Astrocyte of the cerebellum (primary cell): ENCODE data around the gene SLC47A2.

Source experiments
- DNase-seq: peaks from one replicate; pipeline ENCODE4 v3.0.0-alpha.2; 2011; ENCODE audit warnings: low read depth
- H3K4me3 ChIP-seq: 2 replicates; pipeline ENCODE4 v1.5.1; 2011; ENCODE audit warnings: mild to moderate bottlenecking, low read depth, low read length, moderate library complexity
- CTCF ChIP-seq: IDR thresholded peaks from 2 replicates; pipeline ENCODE4 v1.5.1; 2012; ENCODE audit warnings: low read length, low read depth, moderate library complexity, mild to moderate bottlenecking; ENCODE audit errors: missing control alignments
- in situ Hi-C: cut with HindIII; loops from 2 replicates; pipeline ENCODE4 v1.10.0; 2017; ENCODE audit warnings: low sequenced_read_pairs

SLC47A2 gene

GRCh38 chr17:19630661-19631060 lies 85.7 kb downstream of the SLC47A2 start:
- no peak for TF ChIP-seq CTCF
- no peak for DNase-seq
- no peak overlapping the region for H3K4me3 ChIP-seq
- in situ Hi-C loops, result no loop called here

- DNase-seq, result no peak
- in situ Hi-C loops, result no loop called here
- no peak for TF ChIP-seq CTCF
- no peak overlapping the region for H3K4me3 ChIP-seq
Observed at GRCh38 chr17:19630035-19630434, 86.3 kb downstream of the SLC47A2 start.

GRCh38 chr17:19629449-19629848 lies 86.9 kb downstream of the SLC47A2 start:
- no peak for DNase-seq
- TF ChIP-seq CTCF, result no peak
- no peak overlapping the region for H3K4me3 ChIP-seq
- in situ Hi-C loops, result no loop called here
